ENCODE data around the gene GNAS. TPM values are rescaled to one million over a fixed set of nuclear protein-coding genes. Genes with fewer than 3 reads are reported as not detected.
A peak's percentile ranks its signal among the peaks of the same experiment; 100 is the strongest.
"Not testable (repeated sequence)": the region's sequence is repeated elsewhere in the genome, so short reads cannot be mapped to it uniquely, and the experiment has no call there.

The GNAS gene
- 1,255 and 1,261 TPM in 2 replicates for total RNA-seq (2014; rRNA removed; shearing (Covaris generic))
- polyA plus RNA-seq (2014; cell fraction: nucleus; rRNA removed): 606 and 680 TPM in 2 replicates

GRCh38 chr20:58852543-58853271, at the start of gene GNAS:
GNAS (plus strand) TSS chr20:58852716.
- DNase-seq (ENCODE audit: extremely low read depth, low read depth): peak; percentile 66

- DNase-seq (ENCODE audit: extremely low read depth, low read depth): no peak
Observed at GRCh38 chr20:58803533-58803932, 49.0 kb upstream of the GNAS start.

- DNase-seq (ENCODE audit: extremely low read depth, low read depth): no peak
Observed at GRCh38 chr20:58807801-58808200, 44.7 kb upstream of the GNAS start.

GRCh38 chr20:58808271-58809046, 44.1 kb upstream of the GNAS start:
- DNase-seq (ENCODE audit: extremely low read depth, low read depth): no peak

DNA sequence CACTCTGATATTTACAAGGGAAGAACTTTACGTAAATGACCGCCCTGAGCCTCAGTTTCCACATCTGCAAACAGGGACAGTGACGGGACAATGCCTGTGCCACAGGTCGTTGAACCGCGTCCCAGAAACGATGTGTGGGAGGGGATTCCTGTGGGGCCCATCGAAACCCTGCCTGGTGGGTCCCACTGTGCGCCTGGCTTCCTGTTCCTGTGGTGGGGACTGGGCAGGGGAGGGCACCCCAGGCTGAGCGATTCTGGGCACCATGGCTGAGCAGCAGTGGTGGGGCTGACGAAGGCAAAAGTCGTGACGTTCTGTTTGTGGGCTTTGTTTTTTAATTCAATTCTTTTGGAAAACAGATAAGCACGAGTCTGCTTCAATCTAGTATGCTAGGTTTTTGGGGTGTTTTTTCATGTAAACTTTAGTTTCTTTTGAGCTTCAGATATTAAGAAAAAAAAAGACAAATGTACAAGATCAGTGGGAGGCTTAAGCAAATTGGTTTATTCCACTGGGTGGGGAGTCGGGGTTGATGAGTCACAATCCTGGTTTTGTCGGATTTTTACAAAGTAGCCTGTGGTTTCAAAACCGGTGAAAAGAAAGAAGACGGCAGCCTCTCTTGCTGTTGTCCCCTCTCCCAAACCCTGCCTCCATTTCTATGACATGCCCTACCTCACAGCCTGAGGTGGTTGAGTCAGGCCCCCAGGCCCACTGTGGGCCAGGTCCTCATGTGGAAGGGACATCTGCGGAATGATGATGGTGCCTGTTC, 42.2 kb upstream of the GNAS start:
- DNase-seq (ENCODE audit: extremely low read depth, low read depth): no peak

DNA sequence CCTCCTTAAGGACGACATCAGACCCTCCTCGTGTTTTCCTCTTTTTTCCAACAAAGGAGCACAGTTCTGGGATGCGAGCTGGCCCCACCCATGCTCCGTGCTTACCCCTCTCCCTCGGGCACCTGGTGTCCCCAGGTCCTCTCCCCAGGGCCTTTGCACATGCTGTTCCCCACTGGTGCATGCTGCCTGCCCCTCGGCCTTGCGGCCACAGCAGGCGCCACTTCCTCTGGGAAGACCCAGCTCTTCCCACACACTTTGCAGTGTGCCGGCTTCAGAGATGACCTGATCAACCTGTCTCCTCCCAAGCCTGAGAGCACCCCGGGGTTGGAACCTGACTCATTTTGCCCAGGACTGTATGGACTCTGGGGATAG, 41.7 kb upstream of the GNAS start:
- no peak for DNase-seq (ENCODE audit: extremely low read depth, low read depth)

GRCh38 chr20:58811334-58811733, 41.2 kb upstream of the GNAS start:
- DNase-seq (ENCODE audit: extremely low read depth, low read depth): no peak

DNA sequence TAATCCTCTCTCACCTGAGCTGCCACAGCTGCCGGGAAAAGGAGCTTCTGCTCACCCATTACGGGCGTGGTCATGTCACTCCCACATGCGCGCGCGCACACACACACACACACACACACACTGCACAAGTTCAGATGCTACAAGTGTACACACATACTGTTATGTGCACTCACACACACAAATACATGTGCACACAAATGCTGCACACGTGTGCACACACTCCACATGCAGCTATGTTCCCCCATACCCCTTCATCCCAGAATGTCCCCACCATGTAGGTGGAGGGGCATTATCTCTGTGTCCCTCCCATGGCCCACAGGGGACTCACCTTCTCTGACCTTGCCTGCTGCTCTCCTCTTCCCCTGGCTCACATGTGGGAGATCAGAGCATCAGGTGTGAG, 39.1 kb upstream of the GNAS start:
- no peak for DNase-seq (ENCODE audit: extremely low read depth, low read depth)

DNA sequence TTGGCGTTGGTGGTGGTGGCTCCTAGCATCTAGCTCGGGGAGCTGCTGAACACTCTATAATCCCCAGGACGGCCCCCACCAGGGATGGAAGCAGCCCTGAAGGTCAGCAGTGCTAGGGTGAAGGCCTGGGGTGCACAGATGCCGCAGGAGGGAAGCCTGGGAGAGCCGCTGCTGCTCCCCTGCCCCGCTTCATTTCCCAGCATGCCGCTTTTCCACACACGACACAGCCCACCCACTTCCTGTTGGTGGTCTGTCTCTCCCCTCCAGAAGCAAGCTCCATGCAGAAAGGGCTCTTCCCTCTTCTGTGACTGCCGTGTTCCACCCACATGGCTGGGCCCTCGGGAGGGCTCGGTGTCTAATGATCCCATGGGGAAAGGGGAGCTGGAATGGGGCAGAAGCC, 37.1 kb upstream of the GNAS start:
- no peak for DNase-seq (ENCODE audit: extremely low read depth, low read depth)

GRCh38 chr20:58816051-58816450, 36.5 kb upstream of the GNAS start:
- no peak for DNase-seq (ENCODE audit: extremely low read depth, low read depth)

- no peak for DNase-seq (ENCODE audit: extremely low read depth, low read depth)
Observed at GRCh38 chr20:58816957-58817651, 35.4 kb upstream of the GNAS start.

GRCh38 chr20:58817748-58818147, 34.8 kb upstream of the GNAS start:
- no peak for DNase-seq (ENCODE audit: extremely low read depth, low read depth)

DNA sequence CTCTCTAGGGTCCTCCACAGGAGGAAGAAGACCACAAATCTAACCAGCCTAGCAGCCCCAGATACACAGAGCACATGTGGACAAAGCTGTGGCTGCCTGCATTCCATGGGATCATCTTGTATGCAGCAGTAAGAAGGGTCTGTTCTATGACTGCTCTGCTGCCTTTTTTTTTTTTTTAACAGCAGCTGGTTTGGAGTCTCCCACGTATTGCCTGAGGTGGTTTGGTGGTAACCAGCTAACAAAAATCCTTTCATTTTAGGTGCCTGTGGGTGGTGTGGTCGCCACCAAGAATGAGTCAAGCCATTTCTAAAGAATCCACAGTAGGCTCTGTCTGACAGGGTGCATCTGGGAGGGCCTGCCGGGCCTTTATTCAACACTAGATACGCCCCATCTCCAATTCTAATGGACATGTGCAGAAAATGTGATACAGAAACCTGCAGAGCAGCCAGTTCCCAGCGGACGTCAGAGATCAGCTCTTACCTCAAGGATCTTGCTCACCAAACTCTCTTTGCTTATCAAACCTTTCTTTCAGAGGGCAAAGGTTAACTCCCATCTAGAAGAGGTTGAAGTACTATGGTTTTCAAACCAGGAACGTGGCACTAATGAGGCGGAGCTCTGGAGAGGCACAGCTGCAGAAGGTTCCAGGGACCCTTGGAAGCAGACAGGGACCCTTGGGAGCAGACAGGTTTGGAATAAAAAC, 33.8 kb upstream of the GNAS start:
- no peak for DNase-seq (ENCODE audit: extremely low read depth, low read depth)

DNA sequence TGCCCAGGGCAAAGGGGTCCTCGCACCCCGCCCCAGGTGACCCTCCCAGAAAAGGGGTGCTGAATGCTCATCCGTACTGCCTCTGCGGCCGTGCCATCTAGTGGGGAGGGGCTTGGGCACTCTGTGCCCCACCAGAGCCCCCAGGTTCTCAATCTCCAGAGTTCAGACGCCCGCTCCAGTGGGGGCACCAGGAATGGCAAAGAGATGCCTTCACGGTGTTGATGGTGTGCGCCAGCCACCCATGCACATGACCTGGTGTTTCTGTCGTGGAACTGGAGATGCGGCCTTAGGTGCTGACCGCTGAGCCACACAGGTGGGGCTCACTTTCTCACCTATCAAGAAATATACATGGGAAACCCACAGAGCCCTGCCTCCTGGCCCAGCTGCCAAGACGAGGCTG, 32.6 kb upstream of the GNAS start:
- no peak for DNase-seq (ENCODE audit: extremely low read depth, low read depth)

DNA sequence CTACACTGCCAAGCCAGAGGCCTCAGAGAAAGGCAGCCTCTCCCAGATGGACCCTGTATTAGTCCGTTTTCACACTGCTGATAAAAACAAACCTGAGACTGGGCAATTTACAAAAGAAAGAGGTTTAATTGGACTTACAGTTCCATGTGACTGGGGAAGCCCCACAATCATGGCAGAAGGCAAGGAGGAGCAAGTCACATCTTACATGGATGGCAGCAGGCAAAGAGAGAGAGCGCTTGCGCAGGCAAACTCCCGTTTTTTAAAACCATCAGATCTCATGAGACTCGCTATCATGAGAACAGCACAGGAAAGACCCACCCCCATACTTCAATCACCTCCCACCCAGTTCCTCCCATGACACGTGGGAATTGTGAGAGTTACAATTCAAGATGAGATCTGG, 32.0 kb upstream of the GNAS start:
- DNase-seq (ENCODE audit: extremely low read depth, low read depth): not testable (repeated sequence)

GRCh38 chr20:58822149-58822548, 30.4 kb upstream of the GNAS start:
- no peak for DNase-seq (ENCODE audit: extremely low read depth, low read depth)

- no peak for DNase-seq (ENCODE audit: extremely low read depth, low read depth)
Observed at GRCh38 chr20:58822748-58823730, 29.5 kb upstream of the GNAS start.

DNA sequence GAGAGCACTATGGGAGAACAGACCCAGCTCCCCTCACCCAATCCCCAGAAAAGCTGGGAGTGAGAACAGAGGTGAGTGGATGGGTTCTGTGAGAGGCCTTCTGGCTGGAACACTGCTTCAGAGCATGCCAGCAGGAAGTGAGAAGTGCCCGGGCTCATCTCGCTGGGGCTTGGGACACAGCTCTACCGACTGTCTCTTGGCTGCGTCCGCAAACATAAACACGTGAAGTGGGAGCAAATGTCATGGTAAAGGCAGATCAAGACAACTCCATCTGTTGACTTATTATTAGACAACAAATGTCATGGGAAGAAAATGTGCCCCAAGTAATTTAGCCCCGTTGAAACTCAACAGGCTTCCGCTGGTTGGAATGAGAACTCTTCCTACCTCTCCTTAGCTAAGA, 27.7 kb upstream of the GNAS start:
- no peak for DNase-seq (ENCODE audit: extremely low read depth, low read depth)

DNA sequence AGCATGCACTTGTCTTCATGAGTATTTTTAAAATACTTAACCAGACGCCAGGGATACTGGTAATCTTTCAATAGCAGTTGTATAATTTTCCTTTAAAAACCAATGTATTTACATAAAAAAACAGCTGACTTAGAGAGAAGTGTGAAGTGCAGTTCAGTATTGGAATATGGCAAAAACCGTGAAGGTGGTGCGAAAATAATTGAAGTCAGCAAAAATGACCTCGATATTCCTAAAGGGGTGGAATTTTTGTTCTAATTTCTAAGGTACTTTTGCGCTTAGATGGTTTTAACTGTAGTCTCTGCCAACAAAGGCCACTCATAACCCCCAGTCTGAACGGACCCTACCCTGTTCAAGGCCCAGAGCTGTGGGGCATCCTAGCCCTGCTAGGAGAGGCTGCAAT, 27.1 kb upstream of the GNAS start:
- DNase-seq (ENCODE audit: extremely low read depth, low read depth): no peak
